Psoas muscle (tissue), 8 donors: ENCODE results near the gene GNA12. TPM values are rescaled to one million over a fixed set of nuclear protein-coding genes. Genes with fewer than 3 reads are reported as not detected.

Experiments used
- ATAC-seq, 4 donors: fragments of 200-7000 bp; cut with Tn5 transposase; one replicate each; pipeline ENCODE4 v1.9.1; 2020; ENCODE audit warnings: moderate library complexity in 3 of 4, mild to moderate bottlenecking in 2 of 4
- DNase-seq, 2 donors: peaks; one replicate each; pipeline ENCODE4 v3.0.0-alpha.2; 2020
- H3K27ac ChIP-seq: fragments of 200-600 bp; one replicate; pipeline ENCODE4 v1.8.0; 2022
- H3K27me3 ChIP-seq, 3 donors: fragments of 200-600 bp in 1 of 3; one replicate each; pipeline versions ENCODE4 v1.6.1 to v1.8.0; 2013 to 2022; ENCODE audit warnings: low read length in 2 of 3, mild to moderate bottlenecking in 2 of 3, moderate library complexity in 1 of 3; ENCODE audit not compliant: insufficient read depth in 3 of 3
- H3K36me3 ChIP-seq, 2 donors: fragments of 200-600 bp in 1 of 2; one replicate each; pipeline versions ENCODE4 v1.6.1 to v1.8.0; 2013 to 2022; ENCODE audit warnings: low read depth in 1 of 2, mild to moderate bottlenecking in 1 of 2, moderate library complexity in 1 of 2; ENCODE audit not compliant: insufficient read depth in 1 of 2
- H3K4me1 ChIP-seq: fragments of 200-600 bp; one replicate; pipeline ENCODE4 v1.8.0; 2022
- H3K4me3 ChIP-seq: fragments of 200-600 bp; one replicate; pipeline ENCODE4 v1.8.0; 2022; ENCODE audit warnings: mild to moderate bottlenecking
- H3K9me3 ChIP-seq: fragments of 200-600 bp; one replicate; pipeline ENCODE4 v1.8.0; 2022
- WGBS, 3 donors: extraction: QIAGEN DNeasy Blood & Tissue Kit; methylation state at CpG; one replicate each; pipeline versions ENCODE4 v1.1.6 to v1.1.7; 2013; 5-methylcytosine and 5-hydroxymethylcytosine counted together
- intact Hi-C, 2 donors: fragments of 100-400 bp; cut with DNase I; formaldehyde crosslinking; loops; one replicate each; pipeline versions ENCODE4 v1.11.0 to v1.14.2; 2022
- polyA plus RNA-seq, 3 donors: library from polyadenylated mRNA; stranded (reverse); fragments of 200-250 nt; gene quantifications; one replicate each; pipeline ENCODE4 v1.2.3, GENCODE V29; 2013
- total RNA-seq, 4 donors: library from RNA; stranded (reverse); fragmentation: NEBNext Ultra II Directional in 2 of 4; extraction: Animal tissue kit (Norgen Biotek cat#: 25700) in 2 of 4; gene quantifications; one replicate each; pipeline versions ENCODE4 v1.2.1 to v1.2.4, GENCODE V29; 2021 to 2023
- TF ChIP-seq, protein P1 (sequence below): fragments of 200-600 bp; IDR thresholded peaks from one replicate; pipeline ENCODE4 v1.8.0; 2022; ENCODE audit warnings: antibody characterized with exemption
- donor health status: healthy with polysubstance abuse.
- donor health status: DM: no; HTN: no; CAD: no; lungs with moderate emphysema.
- donor health status: Bipolar disorder and iron deficiency.
- donor health status: healthy.
- donor health status: DM: yes; HTN: yes; CAD: no.
- donor health status: DM: no; HTN: no; CAD: no.
- donor health status: DM: no; HTN: no; CAD: no.
- donor health status: DM: yes; HTN: yes; CAD: no.

The GNA12 gene
- total and polyA plus RNA-seq, 7 donors = 7.1 to 20.2 (median 15.4) TPM

DNA sequence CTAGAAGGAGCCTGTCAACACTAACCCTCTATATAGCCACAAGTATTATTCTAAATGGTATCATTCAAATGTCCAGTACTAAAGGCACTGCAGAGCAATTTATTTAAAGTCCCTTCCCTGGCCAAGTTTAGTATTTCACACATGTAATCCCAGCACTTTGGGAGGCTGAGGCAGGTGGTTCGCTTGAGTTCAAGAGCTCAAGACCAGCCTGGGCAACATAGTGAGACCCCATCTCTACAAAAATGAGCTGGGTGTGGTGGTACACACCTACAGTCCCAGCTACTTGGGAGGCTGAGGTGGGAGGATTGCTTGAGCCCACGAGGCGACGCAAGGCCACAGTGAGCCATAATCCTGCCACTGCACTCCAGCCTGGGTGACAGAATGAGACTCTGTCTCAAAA is 3.6 kb downstream of the GNA12 start:
- Histone ChIP-seq H3K36me3 (peaks cover 0 to 26% of the 10 kb centered on the region in 2 donors), H3K4me3 (no peak overlapping the region), H3K27ac (no peak overlapping the region), H3K9me3 (no peaks in the 10 kb centered on the region), H3K4me1 (peaks cover 26% of the 10 kb centered on the region), H3K27me3 (no peaks in the 10 kb centered on the region)
- intact Hi-C loops = loop anchor here in 1 of 2 donors (5.0 kb wide), 2 partner anchors 78 to 103 kb away; no protein-coding TSS in a partner anchor
- no peak for DNase-seq
- no peak for ATAC-seq
- WGBS, 3 donors = 90 to 95% (median 94%) methylated on average over 4 of the region's 4 CpGs
- TF ChIP-seq, protein P1, sequence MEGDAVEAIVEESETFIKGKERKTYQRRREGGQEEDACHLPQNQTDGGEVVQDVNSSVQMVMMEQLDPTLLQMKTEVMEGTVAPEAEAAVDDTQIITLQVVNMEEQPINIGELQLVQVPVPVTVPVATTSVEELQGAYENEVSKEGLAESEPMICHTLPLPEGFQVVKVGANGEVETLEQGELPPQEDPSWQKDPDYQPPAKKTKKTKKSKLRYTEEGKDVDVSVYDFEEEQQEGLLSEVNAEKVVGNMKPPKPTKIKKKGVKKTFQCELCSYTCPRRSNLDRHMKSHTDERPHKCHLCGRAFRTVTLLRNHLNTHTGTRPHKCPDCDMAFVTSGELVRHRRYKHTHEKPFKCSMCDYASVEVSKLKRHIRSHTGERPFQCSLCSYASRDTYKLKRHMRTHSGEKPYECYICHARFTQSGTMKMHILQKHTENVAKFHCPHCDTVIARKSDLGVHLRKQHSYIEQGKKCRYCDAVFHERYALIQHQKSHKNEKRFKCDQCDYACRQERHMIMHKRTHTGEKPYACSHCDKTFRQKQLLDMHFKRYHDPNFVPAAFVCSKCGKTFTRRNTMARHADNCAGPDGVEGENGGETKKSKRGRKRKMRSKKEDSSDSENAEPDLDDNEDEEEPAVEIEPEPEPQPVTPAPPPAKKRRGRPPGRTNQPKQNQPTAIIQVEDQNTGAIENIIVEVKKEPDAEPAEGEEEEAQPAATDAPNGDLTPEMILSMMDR = no peak

DNA sequence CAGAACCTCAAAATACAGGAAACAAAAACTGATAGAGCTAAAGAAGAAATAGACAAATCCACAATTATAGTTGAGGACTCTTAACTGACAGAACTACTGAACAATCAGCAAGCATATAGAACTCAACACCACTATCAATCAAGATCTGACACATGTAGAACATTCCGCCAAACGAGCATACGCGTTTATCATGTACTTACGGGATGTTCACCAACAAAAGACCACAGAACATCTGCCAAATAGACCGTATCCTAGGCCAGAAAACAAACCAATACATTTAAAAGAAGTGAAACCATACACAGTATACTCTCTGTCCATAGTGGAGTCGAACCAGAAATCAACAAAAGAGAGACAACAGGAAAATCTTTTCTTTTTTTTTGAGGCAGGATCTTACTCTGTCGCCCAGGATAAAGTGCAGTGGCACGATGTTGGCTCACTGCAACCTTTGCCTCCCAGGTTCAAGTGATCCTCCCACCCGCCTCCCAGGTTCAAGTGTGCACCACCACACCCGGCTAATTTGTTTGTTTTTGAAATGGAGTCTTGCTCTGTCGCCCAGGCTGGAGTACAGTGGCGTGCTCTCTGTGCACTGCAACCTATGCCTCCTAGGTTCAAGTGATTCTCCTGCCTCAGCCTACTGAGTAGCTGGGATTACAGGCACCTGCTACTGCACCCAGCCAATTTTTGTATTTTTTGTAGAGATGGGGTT is 5.1 kb downstream of the GNA12 start:
- Histone ChIP-seq H3K27ac (no peak overlapping the region), H3K9me3 (no peaks in the 10 kb centered on the region), H3K4me3 (no peak overlapping the region), H3K4me1 (peaks cover 26% of the 10 kb centered on the region), H3K27me3 (no peaks in the 10 kb centered on the region), H3K36me3 (peaks cover 0 to 32% of the 10 kb centered on the region in 2 donors)
- ATAC-seq = no peak
- TF ChIP-seq, protein P1 = no peak
- intact Hi-C loops = no loop called here
- DNase-seq = no peak
- 80 to 89% (median 88%) methylated on average over 13 of the region's 13 CpGs for WGBS, 3 donors

DNA sequence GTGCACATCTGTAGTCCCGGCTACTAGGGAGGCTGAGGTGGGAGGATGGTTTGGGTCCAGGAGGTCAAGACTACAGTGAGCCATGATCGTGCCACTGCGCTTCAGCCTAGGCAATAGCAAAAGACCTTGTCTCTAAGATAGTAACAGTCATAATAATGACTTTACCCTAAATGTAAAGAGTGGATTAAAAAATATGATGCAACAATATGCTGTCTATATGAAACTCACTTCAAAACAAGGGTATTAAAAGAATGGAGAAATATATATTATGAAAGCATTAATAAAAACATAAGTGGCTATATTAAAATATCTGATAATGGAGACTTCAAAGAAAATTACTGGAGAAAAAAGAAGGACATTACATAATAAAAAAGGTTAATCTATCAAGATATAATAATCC is 5.7 kb downstream of the GNA12 start:
- DNase-seq (no peak), ATAC-seq (no peak)
- Histone ChIP-seq H3K4me1 (peaks cover 26% of the 10 kb centered on the region), H3K9me3 (no peaks in the 10 kb centered on the region), H3K36me3 (peaks cover 0 to 32% of the 10 kb centered on the region in 2 donors), H3K27ac (no peak overlapping the region), H3K4me3 (no peak overlapping the region), H3K27me3 (no peaks in the 10 kb centered on the region)
- intact Hi-C loops = no loop called here
- 78 to 97% (median 97%) methylated on average over 3 of the region's 3 CpGs for WGBS, 3 donors
- TF ChIP-seq, protein P1 = no peak

DNA sequence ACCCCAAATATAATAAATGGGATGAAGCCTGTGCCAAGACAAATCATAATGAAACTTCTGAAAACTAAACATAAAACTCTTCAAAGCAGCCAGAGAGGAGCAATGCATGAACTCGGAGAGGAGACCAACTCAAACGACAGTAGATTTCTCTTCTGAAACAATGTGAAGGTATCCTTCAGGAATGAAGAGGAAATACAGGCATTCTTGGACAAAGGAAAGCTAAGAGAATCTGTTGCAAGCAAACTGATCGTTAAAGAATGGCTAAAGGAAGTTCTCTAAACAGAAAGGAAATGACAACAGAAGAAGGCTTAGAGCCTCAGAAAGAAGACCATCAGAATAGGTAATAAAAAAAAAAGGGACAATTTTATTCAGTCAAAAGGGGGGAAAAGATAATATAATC is 6.6 kb downstream of the GNA12 start:
- Histone ChIP-seq H3K27me3 (no peaks in the 10 kb centered on the region), H3K9me3 (no peaks in the 10 kb centered on the region), H3K4me3 (no peak overlapping the region), H3K4me1 (peaks cover 17% of the 10 kb centered on the region), H3K36me3 (peaks cover 0 to 32% of the 10 kb centered on the region in 2 donors), H3K27ac (no peak overlapping the region)
- TF ChIP-seq, protein P1 = no peak
- 61 to 63% (median 62%) methylated on average over 3 of the region's 3 CpGs for WGBS, 3 donors
- no peak for DNase-seq
- ATAC-seq = no peak
- intact Hi-C loops = no loop called here
